ENCODE data around the gene UNC13C.

DNA sequence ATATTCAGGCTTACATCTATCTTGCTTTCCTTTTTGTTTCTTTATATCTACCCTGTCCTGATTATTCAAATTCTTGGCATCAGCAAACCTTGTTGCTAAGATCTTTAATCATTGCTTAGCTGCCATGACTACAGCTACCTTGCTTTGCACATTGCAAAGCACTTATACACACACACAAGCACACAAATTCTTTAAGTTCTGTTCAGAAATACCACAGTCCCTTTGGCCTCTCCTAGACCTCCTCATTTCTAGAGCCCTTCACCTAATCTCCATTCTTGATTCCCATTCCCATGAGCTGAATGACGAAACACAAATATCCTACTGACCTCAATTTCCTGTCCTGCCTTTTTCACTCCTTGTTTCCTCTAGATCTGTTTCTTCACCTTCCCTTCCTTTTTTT lies 409.6 kb downstream of the UNC13C start:
- TF ChIP-seq POLR2AphosphoS5 (IDR thresholded peaks at IDR 0.05; ENCODE audit: low read depth): no peak
- TF ChIP-seq, protein P1, sequence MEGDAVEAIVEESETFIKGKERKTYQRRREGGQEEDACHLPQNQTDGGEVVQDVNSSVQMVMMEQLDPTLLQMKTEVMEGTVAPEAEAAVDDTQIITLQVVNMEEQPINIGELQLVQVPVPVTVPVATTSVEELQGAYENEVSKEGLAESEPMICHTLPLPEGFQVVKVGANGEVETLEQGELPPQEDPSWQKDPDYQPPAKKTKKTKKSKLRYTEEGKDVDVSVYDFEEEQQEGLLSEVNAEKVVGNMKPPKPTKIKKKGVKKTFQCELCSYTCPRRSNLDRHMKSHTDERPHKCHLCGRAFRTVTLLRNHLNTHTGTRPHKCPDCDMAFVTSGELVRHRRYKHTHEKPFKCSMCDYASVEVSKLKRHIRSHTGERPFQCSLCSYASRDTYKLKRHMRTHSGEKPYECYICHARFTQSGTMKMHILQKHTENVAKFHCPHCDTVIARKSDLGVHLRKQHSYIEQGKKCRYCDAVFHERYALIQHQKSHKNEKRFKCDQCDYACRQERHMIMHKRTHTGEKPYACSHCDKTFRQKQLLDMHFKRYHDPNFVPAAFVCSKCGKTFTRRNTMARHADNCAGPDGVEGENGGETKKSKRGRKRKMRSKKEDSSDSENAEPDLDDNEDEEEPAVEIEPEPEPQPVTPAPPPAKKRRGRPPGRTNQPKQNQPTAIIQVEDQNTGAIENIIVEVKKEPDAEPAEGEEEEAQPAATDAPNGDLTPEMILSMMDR (IDR thresholded peaks at IDR 0.05; ENCODE audit: insufficient read depth, low read length): no peak
